GM21423 (cell line): ENCODE measurements around the gene GGTLC1.
A peak's percentile ranks its signal among the peaks of the same experiment; 100 is the strongest.

Source experiments
- ATAC-seq: cut with Tn5 transposase; IDR thresholded peaks from one replicate; pipeline ENCODE4 v1.9.1; 2021; ENCODE audit warnings: mild to moderate bottlenecking, moderate library complexity; ENCODE audit not compliant: unreplicated experiment

GGTLC1 gene

DNA sequence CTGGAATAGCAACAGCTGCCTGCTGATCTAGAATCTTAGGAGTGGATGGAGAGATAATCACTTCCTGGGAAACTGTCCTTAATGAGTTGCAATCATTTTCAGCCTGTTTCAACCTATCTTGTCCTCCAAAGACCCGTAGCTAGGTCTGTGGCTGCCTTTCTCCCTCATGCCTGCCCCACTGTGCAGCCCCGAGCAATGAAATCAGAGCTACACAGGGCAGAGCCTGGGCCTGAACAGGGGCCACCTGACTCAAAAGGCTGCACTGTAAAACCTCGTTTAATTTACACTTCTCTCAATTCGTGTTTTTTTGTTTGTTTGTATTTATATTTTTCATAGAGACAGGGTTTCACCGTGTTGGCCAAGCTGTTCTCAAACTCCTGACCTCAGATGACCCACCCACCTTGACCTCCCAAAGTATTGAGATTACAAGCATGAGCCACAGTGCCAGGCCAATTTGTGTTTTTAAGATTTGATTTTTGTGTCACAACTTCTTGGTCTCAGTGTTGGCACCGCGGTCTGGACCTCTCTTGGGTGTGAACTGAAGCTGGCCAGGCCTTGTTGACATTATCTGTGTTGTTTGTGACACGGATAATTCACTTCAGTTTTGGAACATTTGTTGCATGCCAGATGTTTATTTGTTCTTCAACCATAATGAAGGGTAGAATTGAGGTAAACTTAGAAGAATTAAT is 21.5 kb downstream of the GGTLC1 start:
- no peak for ATAC-seq

DNA sequence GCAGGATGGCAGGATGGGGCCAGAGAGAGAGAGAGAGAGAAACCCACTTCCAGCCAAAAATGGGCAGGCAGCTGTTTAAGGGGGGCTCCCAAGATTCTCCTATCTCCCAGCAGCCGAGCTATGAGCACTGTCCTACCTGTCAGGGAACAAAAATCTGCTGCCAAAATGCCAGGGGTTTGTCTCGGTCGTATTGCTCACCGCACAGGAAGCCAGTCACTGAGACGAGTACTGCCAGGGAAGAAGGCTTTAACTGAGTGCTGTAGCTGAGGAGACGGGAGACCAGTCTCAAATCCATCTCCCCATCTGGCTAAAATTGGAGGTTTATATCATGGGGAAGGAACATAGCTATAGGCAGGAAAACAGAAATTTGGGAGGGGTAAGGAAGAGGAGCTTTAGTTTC is 22.3 kb downstream of the GGTLC1 start:
- ATAC-seq: no peak

DNA sequence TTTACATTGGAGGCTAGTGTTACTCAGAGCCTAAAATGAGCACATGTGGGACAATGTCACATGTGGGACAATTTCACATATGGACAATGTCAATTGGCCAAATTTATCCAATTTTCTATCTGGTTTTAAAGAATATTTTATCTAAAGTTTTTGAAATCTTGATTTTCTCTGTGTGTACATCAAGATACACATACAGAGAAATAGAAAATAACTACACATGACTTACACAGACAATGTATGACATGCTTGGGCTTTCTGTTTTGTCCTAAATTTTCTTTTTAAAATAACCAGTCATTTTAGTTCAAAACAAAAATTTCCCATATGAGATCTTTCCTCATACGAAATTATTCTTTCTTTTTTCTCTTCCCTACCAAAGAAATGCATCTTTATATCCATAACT is 24.6 kb downstream of the GGTLC1 start:
- ATAC-seq: no peak

DNA sequence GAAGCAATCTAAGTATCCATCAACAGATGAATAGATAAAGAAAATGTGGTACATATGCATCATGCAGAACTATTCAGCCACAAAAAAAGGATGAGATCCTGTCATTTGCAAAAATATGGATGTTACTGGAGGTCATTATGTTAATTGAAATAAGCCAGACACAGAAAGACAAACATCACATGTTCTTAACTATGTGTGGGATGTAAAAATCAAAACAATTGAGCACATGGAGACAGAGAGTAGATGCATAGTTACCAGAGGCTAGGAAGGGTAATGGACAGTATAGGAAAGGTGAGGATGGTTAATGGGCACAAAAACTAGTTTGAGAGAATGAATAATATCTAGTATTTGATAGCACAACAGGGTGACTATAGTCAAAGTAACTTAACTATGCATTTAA is 26.3 kb downstream of the GGTLC1 start:
- ATAC-seq: no peak

DNA sequence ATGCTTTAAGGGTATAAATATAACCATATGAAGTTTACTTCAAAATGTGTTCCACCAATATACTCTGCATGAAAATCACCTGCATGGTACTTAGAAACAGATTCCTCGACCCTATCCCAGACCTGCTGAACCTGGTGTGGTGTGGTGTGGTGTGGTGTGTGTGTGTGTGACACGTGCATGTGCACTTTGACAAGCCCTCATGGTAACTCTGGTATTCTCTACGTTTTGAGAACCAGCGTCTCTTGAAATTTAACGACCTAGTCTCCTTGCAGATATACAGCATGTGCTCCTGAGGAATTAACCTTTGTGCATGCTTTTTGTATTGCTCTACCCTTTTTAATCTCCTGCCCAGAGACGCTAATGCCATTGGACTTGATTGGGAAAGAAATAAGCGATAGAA is 29.5 kb downstream of the GGTLC1 start:
- ATAC-seq: no peak

DNA sequence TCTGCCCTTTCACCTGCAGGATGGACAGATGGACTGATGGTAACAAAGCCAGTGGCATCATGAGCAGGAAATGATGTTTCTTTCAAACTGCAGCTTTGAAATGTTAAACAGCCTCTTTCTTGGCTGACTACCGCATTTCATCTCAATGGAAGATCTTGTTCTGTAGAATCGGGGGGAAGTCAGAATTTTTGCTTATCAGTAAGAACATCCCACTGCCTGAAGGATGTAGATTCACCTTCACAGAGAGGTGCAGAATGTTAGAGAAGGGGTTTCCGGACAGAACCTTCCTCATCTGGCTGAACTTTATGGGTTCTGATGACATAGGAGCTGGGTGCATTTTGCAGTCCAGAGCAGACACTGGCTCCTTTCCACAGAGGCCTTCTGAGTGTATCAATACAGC is 32.7 kb downstream of the GGTLC1 start:
- no peak for ATAC-seq

DNA sequence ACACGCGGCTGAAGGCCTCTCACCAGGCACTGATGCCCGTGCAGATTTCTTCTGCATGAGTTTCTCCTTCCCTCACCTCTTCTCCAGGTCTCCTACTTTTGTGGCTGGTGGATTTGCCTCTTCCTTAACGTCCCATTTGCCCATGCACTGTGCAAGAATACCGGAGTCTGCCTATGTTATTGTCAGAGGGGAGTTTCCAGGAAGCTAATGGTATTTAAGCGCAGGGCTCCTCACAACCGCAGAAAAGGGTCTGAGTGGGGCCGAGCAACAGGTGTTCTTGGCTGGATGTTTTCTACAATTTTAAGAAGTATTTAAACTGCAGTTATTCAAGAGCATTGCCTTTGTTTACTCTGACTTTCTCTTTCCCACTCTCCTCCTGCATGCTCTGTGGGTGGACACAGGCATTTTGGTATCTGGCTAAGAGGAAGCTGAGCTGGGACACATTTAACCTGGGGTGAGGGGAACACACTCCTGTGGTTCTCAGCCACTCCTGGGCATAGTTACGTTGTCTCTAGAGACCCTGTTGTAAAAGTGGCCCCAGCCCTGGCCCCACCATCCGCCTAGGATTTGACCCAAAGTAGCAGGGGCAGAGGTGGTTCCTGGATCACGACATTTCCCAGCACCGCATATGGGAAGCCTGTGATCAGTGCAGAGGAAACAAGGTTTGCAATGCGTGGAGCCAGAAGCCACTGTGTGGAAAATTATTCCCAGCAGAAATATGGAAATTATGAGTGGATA is 34.4 kb downstream of the GGTLC1 start:
- no peak for ATAC-seq

DNA sequence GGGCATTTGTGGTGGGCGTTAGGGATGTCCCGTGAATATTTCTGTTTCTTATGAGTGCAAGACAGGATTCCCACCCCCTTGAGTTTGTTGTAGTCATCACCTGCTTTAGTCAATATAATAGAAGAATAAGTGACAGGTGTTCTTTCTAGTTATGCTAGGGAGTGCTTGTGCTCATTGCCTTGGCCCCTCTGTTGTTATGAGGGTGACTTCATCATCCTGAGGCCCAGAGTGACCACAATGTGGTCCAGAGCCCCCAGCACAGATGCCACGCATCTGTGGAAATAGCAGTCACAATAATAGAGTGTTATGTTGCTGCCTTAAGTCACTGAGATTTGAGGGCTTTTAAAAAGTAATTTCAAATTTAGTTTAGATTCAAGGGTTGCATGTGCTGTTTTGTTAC is 42.4 kb downstream of the GGTLC1 start:
- no peak for ATAC-seq

DNA sequence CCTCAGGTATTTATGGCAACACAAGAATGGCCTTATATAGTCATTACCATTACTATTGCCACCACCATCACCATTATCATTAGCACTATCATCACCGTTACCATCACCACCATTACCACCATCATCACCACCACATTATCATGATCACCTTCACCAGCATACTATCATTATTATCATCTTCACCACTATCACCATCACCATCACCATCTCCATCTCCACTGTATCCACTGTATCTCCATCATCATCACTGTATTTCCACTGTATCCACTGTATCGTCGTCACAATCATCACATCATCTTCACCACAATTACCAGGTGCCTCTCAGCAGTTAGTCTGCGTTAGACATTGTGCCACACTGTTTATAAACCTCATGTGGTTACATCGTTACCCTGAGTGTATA is 45.3 kb downstream of the GGTLC1 start:
- ATAC-seq: no peak

DNA sequence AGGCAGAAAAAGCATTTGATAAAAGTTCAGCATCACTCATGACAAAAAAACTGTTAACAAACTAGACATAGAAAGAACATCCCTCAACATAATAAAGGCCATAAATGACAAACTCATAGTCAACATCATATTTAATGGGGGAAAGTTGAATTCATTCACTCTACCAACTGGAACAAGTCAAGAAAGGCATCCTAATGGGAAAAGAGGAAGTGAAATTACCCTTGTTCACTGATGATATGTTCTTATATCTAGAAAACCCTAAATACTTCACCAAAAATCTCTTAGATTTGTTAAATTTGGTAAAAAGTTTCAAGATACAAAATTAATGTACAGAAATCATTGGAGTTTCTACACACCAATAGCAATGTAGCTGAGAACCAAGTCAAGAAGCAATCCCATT is 48.9 kb downstream of the GGTLC1 start:
- ATAC-seq: no peak

DNA sequence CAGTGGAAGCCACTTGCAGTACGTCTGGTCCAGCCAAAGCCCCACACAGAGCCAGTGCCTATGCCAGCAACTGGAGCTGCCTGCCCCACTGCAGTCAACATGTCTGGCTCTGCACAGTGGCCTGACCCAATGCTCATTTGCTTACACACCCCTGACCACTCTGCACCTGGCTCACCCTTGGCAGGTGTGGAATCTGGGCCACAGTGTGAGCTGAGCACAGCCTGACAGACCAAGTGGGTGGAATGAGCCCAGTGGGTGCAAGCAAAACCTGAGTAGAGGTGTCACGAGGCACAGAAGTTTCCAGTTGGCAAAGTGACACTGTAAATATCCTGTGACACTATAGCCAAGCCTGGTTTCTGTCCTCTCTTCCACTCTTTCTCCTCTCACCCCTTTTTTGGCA is 49.5 kb downstream of the GGTLC1 start:
- no peak for ATAC-seq

DNA sequence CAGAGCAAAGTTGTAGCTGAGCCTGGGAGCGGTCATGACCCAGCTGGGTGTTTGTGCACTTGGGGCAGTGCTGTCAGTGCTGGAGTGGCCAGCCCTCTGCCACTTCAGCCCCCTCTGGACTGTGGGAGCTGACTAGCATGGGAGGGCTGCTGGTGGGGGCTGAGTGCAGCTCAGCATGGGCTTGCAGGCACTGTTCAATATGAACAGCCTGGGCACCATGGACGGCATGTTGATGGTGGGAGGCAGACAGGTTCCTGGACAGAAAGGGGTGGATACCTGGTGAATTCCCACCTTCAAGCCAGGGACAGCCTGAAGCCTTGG is 50.5 kb downstream of the GGTLC1 start:
- no peak for ATAC-seq

DNA sequence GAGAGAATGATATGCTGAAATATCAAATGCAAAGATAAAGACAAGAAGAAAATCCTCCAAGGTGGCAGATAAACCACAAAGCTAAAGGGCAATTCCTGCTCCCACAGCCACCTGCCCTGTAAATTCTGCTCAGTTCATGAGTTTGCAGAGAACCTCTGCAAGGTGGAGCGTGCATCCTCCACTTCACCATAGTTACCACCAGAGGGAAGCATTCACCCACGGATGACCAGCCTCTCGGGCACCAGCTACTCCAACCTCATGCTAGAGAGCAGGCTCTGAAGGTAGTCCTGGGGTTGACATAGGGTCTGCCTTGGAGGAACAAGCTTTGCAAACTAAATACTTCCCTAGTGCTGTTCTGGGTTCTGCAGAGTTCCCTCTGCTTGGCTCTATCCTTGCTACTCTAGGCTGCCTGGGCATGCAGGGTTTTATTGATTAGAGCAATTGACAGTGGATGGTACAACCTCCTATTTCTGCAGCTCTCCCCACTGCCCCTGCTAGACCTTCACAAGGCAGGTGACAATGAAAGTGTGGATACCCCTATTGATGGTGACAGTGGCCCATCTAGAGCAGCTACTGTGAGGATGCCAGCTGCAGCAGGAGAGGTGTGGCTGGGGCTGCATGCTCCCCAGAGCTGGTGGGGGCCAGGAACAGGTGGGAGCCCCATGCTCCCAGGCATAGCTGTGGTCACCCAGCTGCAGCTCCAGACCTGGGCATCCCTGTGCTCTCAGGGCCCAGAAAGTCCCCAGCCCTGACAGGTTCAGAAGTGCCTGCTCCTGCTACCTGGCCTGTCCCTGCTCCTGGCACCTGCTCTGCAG is 51.1 kb downstream of the GGTLC1 start:
- peak; percentile 87 for ATAC-seq
